Measurements from ENCODE around the gene CADM1.

Gene CADM1

GRCh38 chr11:115473167-115473566, 31.0 kb downstream of the CADM1 start:
- Histone ChIP-seq H3K36me3 (ENCODE audit: control insufficient read depth in 1 of 2, insufficient read depth in 2 of 2, low read length in 2 of 2) (no peaks in the 10 kb centered on the region), H3K4me3 (ENCODE audit: low read depth in 1 of 2, low read length in 2 of 2) (no peak overlapping the region), H3K27ac (ENCODE audit: low read length) (no peak overlapping the region), H3K9me3 (ENCODE audit: control insufficient read depth in 1 of 2, low read length in 2 of 2) (no peaks in the 10 kb centered on the region), H3K4me1 (ENCODE audit: control insufficient read depth in 1 of 2, insufficient read depth in 2 of 2, low read length in 2 of 2) (no peaks in the 10 kb centered on the region), H3K27me3 (ENCODE audit: low read depth, low read length) (no peaks in the 10 kb centered on the region)

- H3K36me3 ChIP-seq (ENCODE audit: control insufficient read depth in 1 of 2, insufficient read depth in 2 of 2, low read length in 2 of 2): no peaks in the 10 kb centered on the region
- no peak overlapping the region for H3K4me3 ChIP-seq (ENCODE audit: low read depth in 1 of 2, low read length in 2 of 2)
- no peak overlapping the region for H3K27ac ChIP-seq (ENCODE audit: low read length)
- H3K9me3 ChIP-seq (ENCODE audit: control insufficient read depth in 1 of 2, low read length in 2 of 2): no peaks in the 10 kb centered on the region
- no peaks in the 10 kb centered on the region for H3K4me1 ChIP-seq (ENCODE audit: control insufficient read depth in 1 of 2, insufficient read depth in 2 of 2, low read length in 2 of 2)
- no peaks in the 10 kb centered on the region for H3K27me3 ChIP-seq (ENCODE audit: low read depth, low read length)
Observed at GRCh38 chr11:115471367-115471766, 32.8 kb downstream of the CADM1 start.

GRCh38 chr11:115470928-115471327, 33.3 kb downstream of the CADM1 start:
- no peak overlapping the region for H3K4me3 ChIP-seq (ENCODE audit: low read depth in 1 of 2, low read length in 2 of 2)
- H3K9me3 ChIP-seq (ENCODE audit: control insufficient read depth in 1 of 2, low read length in 2 of 2): no peaks in the 10 kb centered on the region
- no peaks in the 10 kb centered on the region for H3K4me1 ChIP-seq (ENCODE audit: control insufficient read depth in 1 of 2, insufficient read depth in 2 of 2, low read length in 2 of 2)
- no peaks in the 10 kb centered on the region for H3K27me3 ChIP-seq (ENCODE audit: low read depth, low read length)
- no peak overlapping the region for H3K27ac ChIP-seq (ENCODE audit: low read length)
- H3K36me3 ChIP-seq (ENCODE audit: control insufficient read depth in 1 of 2, insufficient read depth in 2 of 2, low read length in 2 of 2): no peaks in the 10 kb centered on the region

- H3K27ac ChIP-seq (ENCODE audit: low read length): no peak overlapping the region
Observed at GRCh38 chr11:115469361-115469760, 34.9 kb downstream of the CADM1 start.

GRCh38 chr11:115466122-115466521, 38.1 kb downstream of the CADM1 start:
- Histone ChIP-seq H3K27ac (ENCODE audit: low read length) (no peak overlapping the region), H3K36me3 (ENCODE audit: control insufficient read depth in 1 of 2, insufficient read depth in 2 of 2, low read length in 2 of 2) (no peaks in the 10 kb centered on the region), H3K27me3 (ENCODE audit: low read depth, low read length) (no peaks in the 10 kb centered on the region), H3K4me3 (ENCODE audit: low read depth in 1 of 2, low read length in 2 of 2) (no peak overlapping the region), H3K9me3 (ENCODE audit: control insufficient read depth in 1 of 2, low read length in 2 of 2) (no peaks in the 10 kb centered on the region), H3K4me1 (ENCODE audit: control insufficient read depth in 1 of 2, insufficient read depth in 2 of 2, low read length in 2 of 2) (no peaks in the 10 kb centered on the region)

More at GRCh38 chr11:115469361-115469760, 34.9 kb downstream of the CADM1 start:
- H3K4me1 ChIP-seq (ENCODE audit: control insufficient read depth in 1 of 2, insufficient read depth in 2 of 2, low read length in 2 of 2): no peaks in the 10 kb centered on the region
- H3K27me3 ChIP-seq (ENCODE audit: low read depth, low read length): no peaks in the 10 kb centered on the region
- no peaks in the 10 kb centered on the region for H3K9me3 ChIP-seq (ENCODE audit: control insufficient read depth in 1 of 2, low read length in 2 of 2)
- no peak overlapping the region for H3K4me3 ChIP-seq (ENCODE audit: low read depth in 1 of 2, low read length in 2 of 2)
- no peaks in the 10 kb centered on the region for H3K36me3 ChIP-seq (ENCODE audit: control insufficient read depth in 1 of 2, insufficient read depth in 2 of 2, low read length in 2 of 2)

GRCh38 chr11:115464269-115464668, 39.9 kb downstream of the CADM1 start:
- Histone ChIP-seq H3K27ac (ENCODE audit: low read length) (no peak overlapping the region), H3K4me3 (ENCODE audit: low read depth in 1 of 2, low read length in 2 of 2) (no peak overlapping the region), H3K27me3 (ENCODE audit: low read depth, low read length) (no peaks in the 10 kb centered on the region), H3K4me1 (ENCODE audit: control insufficient read depth in 1 of 2, insufficient read depth in 2 of 2, low read length in 2 of 2) (no peaks in the 10 kb centered on the region), H3K36me3 (ENCODE audit: control insufficient read depth in 1 of 2, insufficient read depth in 2 of 2, low read length in 2 of 2) (no peaks in the 10 kb centered on the region), H3K9me3 (ENCODE audit: control insufficient read depth in 1 of 2, low read length in 2 of 2) (no peaks in the 10 kb centered on the region)

GRCh38 chr11:115463606-115464005, 40.6 kb downstream of the CADM1 start:
- H3K9me3 ChIP-seq (ENCODE audit: control insufficient read depth in 1 of 2, low read length in 2 of 2): no peaks in the 10 kb centered on the region
- no peaks in the 10 kb centered on the region for H3K36me3 ChIP-seq (ENCODE audit: control insufficient read depth in 1 of 2, insufficient read depth in 2 of 2, low read length in 2 of 2)
- no peak overlapping the region for H3K4me3 ChIP-seq (ENCODE audit: low read depth in 1 of 2, low read length in 2 of 2)
- H3K4me1 ChIP-seq (ENCODE audit: control insufficient read depth in 1 of 2, insufficient read depth in 2 of 2, low read length in 2 of 2): no peaks in the 10 kb centered on the region
- no peaks in the 10 kb centered on the region for H3K27me3 ChIP-seq (ENCODE audit: low read depth, low read length)
- H3K27ac ChIP-seq (ENCODE audit: low read length): no peak overlapping the region

- Histone ChIP-seq H3K36me3 (ENCODE audit: control insufficient read depth in 1 of 2, insufficient read depth in 2 of 2, low read length in 2 of 2) (no peaks in the 10 kb centered on the region), H3K27ac (ENCODE audit: low read length) (no peak overlapping the region), H3K27me3 (ENCODE audit: low read depth, low read length) (no peaks in the 10 kb centered on the region), H3K4me3 (ENCODE audit: low read depth in 1 of 2, low read length in 2 of 2) (no peak overlapping the region), H3K4me1 (ENCODE audit: control insufficient read depth in 1 of 2, insufficient read depth in 2 of 2, low read length in 2 of 2) (no peaks in the 10 kb centered on the region), H3K9me3 (ENCODE audit: control insufficient read depth in 1 of 2, low read length in 2 of 2) (no peaks in the 10 kb centered on the region)
Observed at GRCh38 chr11:115462757-115463156, 41.5 kb downstream of the CADM1 start.

- Histone ChIP-seq H3K36me3 (ENCODE audit: control insufficient read depth in 1 of 2, insufficient read depth in 2 of 2, low read length in 2 of 2) (no peaks in the 10 kb centered on the region), H3K4me1 (ENCODE audit: control insufficient read depth in 1 of 2, insufficient read depth in 2 of 2, low read length in 2 of 2) (no peaks in the 10 kb centered on the region), H3K27ac (ENCODE audit: low read length) (no peak overlapping the region), H3K4me3 (ENCODE audit: low read depth in 1 of 2, low read length in 2 of 2) (peak overlapping the region in 1 of 2 donors; percentile 3), H3K9me3 (ENCODE audit: control insufficient read depth in 1 of 2, low read length in 2 of 2) (no peaks in the 10 kb centered on the region), H3K27me3 (ENCODE audit: low read depth, low read length) (no peaks in the 10 kb centered on the region)
Observed at GRCh38 chr11:115462004-115462541, 42.1 kb downstream of the CADM1 start.

GRCh38 chr11:115460512-115460911, 43.7 kb downstream of the CADM1 start:
- Histone ChIP-seq H3K27me3 (ENCODE audit: low read depth, low read length) (no peaks in the 10 kb centered on the region), H3K36me3 (ENCODE audit: control insufficient read depth in 1 of 2, insufficient read depth in 2 of 2, low read length in 2 of 2) (no peaks in the 10 kb centered on the region), H3K4me3 (ENCODE audit: low read depth in 1 of 2, low read length in 2 of 2) (no peak overlapping the region), H3K9me3 (ENCODE audit: control insufficient read depth in 1 of 2, low read length in 2 of 2) (no peaks in the 10 kb centered on the region), H3K27ac (ENCODE audit: low read length) (no peak overlapping the region), H3K4me1 (ENCODE audit: control insufficient read depth in 1 of 2, insufficient read depth in 2 of 2, low read length in 2 of 2) (no peaks in the 10 kb centered on the region)

GRCh38 chr11:115459563-115459962, 44.7 kb downstream of the CADM1 start:
- Histone ChIP-seq H3K27ac (ENCODE audit: low read length) (no peak overlapping the region), H3K27me3 (ENCODE audit: low read depth, low read length) (no peaks in the 10 kb centered on the region), H3K36me3 (ENCODE audit: control insufficient read depth in 1 of 2, insufficient read depth in 2 of 2, low read length in 2 of 2) (no peaks in the 10 kb centered on the region), H3K9me3 (ENCODE audit: control insufficient read depth in 1 of 2, low read length in 2 of 2) (no peaks in the 10 kb centered on the region), H3K4me1 (ENCODE audit: control insufficient read depth in 1 of 2, insufficient read depth in 2 of 2, low read length in 2 of 2) (no peaks in the 10 kb centered on the region), H3K4me3 (ENCODE audit: low read depth in 1 of 2, low read length in 2 of 2) (no peak overlapping the region)

- H3K4me3 ChIP-seq (ENCODE audit: low read depth in 1 of 2, low read length in 2 of 2): no peak overlapping the region
- no peaks in the 10 kb centered on the region for H3K36me3 ChIP-seq (ENCODE audit: control insufficient read depth in 1 of 2, insufficient read depth in 2 of 2, low read length in 2 of 2)
- no peaks in the 10 kb centered on the region for H3K4me1 ChIP-seq (ENCODE audit: control insufficient read depth in 1 of 2, insufficient read depth in 2 of 2, low read length in 2 of 2)
- H3K27ac ChIP-seq (ENCODE audit: low read length): no peak overlapping the region
- H3K9me3 ChIP-seq (ENCODE audit: control insufficient read depth in 1 of 2, low read length in 2 of 2): no peaks in the 10 kb centered on the region
- H3K27me3 ChIP-seq (ENCODE audit: low read depth, low read length): no peaks in the 10 kb centered on the region
Observed at GRCh38 chr11:115458877-115459276, 45.3 kb downstream of the CADM1 start.

All from muscle layer of duodenum (tissue), 2 donors.